Measurements from ENCODE around the gene BACH2. TPM values are rescaled to one million over a fixed set of nuclear protein-coding genes. Genes with fewer than 3 reads are reported as not detected.

BACH2 gene
- total and polyA plus RNA-seq, 2 experiments from 2014 or later, result 1.6 to 5.7 TPM

DNA sequence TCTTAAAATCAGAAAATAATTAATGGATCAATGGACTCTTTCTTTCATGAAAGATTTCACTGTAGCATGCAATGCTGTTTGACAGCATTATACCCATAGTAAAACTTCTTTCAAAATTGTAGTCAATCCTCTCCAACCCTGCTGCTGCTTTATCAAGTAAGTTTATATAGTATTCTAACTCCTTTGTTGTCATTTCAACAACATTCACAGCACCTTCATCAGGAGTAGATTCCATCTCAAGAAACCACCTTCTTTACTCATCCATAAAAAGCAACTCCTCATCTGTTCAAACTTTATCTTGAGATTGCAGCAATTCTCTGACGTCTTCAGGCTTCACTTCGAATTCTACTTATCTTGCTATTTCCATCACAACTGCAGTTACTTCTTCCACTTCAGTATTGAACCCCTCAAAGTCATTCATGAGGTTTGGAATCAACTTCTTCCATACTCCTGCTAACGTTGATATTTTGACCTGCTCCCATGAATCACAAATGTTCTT, 26.4 kb upstream of the BACH2 start:
- H3K4me1 Mint-ChIP-seq, result peaks cover 4% of the 10 kb centered on the region; the same call in 1 of the 3 replicates
- H2AFZ ChIP-seq, result no peak overlapping the region
- H3K4me2 ChIP-seq, result no peak overlapping the region
- H3K27ac Mint-ChIP-seq, result no peak overlapping the region
- H3K4me1 ChIP-seq (ENCODE audit: insufficient read depth), result no peaks in the 10 kb centered on the region
- no peak for TF ChIP-seq POLR2AphosphoS5 (IDR thresholded peaks at IDR 0.05; ENCODE audit: low read depth)
- TF ChIP-seq, protein P1, sequence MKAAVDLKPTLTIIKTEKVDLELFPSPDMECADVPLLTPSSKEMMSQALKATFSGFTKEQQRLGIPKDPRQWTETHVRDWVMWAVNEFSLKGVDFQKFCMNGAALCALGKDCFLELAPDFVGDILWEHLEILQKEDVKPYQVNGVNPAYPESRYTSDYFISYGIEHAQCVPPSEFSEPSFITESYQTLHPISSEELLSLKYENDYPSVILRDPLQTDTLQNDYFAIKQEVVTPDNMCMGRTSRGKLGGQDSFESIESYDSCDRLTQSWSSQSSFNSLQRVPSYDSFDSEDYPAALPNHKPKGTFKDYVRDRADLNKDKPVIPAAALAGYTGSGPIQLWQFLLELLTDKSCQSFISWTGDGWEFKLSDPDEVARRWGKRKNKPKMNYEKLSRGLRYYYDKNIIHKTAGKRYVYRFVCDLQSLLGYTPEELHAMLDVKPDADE (IDR thresholded peaks at IDR 0.05), result no peak
- no peak for TF ChIP-seq EZH2phosphoT487 (IDR thresholded peaks at IDR 0.05; ENCODE audit: unreplicated experiment)
- TF ChIP-seq CREB1 (CRISPR knock-in tag; IDR thresholded peaks at IDR 0.05; ENCODE audit: low read depth), result no peak
- no peak for TF ChIP-seq ZNF331 (CRISPR knock-in tag; IDR thresholded peaks at IDR 0.05; ENCODE audit: low read depth)
- no peak for TF ChIP-seq NANOG (IDR thresholded peaks at IDR 0.05; ENCODE audit: borderline replicate concordance)
- TF ChIP-seq ZNF114 (CRISPR knock-in tag; IDR thresholded peaks at IDR 0.05), result no peak
- TF ChIP-seq, protein P2, sequence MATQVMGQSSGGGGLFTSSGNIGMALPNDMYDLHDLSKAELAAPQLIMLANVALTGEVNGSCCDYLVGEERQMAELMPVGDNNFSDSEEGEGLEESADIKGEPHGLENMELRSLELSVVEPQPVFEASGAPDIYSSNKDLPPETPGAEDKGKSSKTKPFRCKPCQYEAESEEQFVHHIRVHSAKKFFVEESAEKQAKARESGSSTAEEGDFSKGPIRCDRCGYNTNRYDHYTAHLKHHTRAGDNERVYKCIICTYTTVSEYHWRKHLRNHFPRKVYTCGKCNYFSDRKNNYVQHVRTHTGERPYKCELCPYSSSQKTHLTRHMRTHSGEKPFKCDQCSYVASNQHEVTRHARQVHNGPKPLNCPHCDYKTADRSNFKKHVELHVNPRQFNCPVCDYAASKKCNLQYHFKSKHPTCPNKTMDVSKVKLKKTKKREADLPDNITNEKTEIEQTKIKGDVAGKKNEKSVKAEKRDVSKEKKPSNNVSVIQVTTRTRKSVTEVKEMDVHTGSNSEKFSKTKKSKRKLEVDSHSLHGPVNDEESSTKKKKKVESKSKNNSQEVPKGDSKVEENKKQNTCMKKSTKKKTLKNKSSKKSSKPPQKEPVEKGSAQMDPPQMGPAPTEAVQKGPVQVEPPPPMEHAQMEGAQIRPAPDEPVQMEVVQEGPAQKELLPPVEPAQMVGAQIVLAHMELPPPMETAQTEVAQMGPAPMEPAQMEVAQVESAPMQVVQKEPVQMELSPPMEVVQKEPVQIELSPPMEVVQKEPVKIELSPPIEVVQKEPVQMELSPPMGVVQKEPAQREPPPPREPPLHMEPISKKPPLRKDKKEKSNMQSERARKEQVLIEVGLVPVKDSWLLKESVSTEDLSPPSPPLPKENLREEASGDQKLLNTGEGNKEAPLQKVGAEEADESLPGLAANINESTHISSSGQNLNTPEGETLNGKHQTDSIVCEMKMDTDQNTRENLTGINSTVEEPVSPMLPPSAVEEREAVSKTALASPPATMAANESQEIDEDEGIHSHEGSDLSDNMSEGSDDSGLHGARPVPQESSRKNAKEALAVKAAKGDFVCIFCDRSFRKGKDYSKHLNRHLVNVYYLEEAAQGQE (IDR thresholded peaks at IDR 0.05; ENCODE audit: unreplicated experiment), result no peak
- TF ChIP-seq, protein P3, sequence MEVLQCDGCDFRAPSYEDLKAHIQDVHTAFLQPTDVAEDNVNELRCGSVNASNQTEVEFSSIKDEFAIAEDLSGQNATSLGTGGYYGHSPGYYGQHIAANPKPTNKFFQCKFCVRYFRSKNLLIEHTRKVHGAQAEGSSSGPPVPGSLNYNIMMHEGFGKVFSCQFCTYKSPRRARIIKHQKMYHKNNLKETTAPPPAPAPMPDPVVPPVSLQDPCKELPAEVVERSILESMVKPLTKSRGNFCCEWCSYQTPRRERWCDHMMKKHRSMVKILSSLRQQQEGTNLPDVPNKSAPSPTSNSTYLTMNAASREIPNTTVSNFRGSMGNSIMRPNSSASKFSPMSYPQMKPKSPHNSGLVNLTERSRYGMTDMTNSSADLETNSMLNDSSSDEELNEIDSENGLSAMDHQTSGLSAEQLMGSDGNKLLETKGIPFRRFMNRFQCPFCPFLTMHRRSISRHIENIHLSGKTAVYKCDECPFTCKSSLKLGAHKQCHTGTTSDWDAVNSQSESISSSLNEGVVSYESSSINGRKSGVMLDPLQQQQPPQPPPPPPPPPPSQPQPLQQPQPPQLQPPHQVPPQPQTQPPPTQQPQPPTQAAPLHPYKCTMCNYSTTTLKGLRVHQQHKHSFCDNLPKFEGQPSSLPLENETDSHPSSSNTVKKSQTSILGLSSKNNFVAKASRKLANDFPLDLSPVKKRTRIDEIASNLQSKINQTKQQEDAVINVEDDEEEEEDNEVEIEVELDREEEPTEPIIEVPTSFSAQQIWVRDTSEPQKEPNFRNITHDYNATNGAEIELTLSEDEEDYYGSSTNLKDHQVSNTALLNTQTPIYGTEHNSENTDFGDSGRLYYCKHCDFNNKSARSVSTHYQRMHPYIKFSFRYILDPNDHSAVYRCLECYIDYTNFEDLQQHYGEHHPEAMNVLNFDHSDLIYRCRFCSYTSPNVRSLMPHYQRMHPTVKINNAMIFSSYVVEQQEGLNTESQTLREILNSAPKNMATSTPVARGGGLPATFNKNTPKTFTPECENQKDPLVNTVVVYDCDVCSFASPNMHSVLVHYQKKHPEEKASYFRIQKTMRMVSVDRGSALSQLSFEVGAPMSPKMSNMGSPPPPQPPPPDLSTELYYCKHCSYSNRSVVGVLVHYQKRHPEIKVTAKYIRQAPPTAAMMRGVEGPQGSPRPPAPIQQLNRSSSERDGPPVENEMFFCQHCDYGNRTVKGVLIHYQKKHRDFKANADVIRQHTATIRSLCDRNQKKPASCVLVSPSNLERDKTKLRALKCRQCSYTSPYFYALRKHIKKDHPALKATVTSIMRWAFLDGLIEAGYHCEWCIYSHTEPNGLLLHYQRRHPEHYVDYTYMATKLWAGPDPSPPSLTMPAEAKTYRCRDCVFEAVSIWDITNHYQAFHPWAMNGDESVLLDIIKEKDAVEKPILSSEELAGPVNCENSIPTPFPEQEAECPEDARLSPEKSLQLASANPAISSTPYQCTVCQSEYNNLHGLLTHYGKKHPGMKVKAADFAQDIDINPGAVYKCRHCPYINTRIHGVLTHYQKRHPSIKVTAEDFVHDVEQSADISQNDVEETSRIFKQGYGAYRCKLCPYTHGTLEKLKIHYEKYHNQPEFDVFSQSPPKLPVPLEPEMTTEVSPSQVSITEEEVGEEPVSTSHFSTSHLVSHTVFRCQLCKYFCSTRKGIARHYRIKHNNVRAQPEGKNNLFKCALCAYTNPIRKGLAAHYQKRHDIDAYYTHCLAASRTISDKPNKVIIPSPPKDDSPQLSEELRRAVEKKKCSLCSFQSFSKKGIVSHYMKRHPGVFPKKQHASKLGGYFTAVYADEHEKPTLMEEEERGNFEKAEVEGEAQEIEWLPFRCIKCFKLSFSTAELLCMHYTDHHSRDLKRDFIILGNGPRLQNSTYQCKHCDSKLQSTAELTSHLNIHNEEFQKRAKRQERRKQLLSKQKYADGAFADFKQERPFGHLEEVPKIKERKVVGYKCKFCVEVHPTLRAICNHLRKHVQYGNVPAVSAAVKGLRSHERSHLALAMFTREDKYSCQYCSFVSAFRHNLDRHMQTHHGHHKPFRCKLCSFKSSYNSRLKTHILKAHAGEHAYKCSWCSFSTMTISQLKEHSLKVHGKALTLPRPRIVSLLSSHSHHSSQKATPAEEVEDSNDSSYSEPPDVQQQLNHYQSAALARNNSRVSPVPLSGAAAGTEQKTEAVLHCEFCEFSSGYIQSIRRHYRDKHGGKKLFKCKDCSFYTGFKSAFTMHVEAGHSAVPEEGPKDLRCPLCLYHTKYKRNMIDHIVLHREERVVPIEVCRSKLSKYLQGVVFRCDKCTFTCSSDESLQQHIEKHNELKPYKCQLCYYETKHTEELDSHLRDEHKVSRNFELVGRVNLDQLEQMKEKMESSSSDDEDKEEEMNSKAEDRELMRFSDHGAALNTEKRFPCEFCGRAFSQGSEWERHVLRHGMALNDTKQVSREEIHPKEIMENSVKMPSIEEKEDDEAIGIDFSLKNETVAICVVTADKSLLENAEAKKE (CRISPR knock-in tag; IDR thresholded peaks at IDR 0.05), result no peak
- no peak for TF ChIP-seq JUNB (IDR thresholded peaks at IDR 0.05; ENCODE audit: unreplicated experiment)
- TF ChIP-seq, protein P4, sequence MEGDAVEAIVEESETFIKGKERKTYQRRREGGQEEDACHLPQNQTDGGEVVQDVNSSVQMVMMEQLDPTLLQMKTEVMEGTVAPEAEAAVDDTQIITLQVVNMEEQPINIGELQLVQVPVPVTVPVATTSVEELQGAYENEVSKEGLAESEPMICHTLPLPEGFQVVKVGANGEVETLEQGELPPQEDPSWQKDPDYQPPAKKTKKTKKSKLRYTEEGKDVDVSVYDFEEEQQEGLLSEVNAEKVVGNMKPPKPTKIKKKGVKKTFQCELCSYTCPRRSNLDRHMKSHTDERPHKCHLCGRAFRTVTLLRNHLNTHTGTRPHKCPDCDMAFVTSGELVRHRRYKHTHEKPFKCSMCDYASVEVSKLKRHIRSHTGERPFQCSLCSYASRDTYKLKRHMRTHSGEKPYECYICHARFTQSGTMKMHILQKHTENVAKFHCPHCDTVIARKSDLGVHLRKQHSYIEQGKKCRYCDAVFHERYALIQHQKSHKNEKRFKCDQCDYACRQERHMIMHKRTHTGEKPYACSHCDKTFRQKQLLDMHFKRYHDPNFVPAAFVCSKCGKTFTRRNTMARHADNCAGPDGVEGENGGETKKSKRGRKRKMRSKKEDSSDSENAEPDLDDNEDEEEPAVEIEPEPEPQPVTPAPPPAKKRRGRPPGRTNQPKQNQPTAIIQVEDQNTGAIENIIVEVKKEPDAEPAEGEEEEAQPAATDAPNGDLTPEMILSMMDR (conservative IDR thresholded peaks at IDR 0.05; ENCODE audit: low read depth in 2 of 2), result no peak
- no peak for TF ChIP-seq STAT1 (IDR thresholded peaks at IDR 0.05; ENCODE audit: unreplicated experiment)
- no peak for TF ChIP-seq EZH2 (IDR thresholded peaks at IDR 0.05; ENCODE audit: low read depth, unreplicated experiment)
- H3F3A ChIP-seq (replicated peaks; ENCODE audit: low read depth), result no peaks in the 10 kb centered on the region
- no peak for ATAC-seq
- H3K27me3 ChIP-seq (ENCODE audit: insufficient read depth), result no peaks in the 10 kb centered on the region
- no peak overlapping the region for H3K4me3 ChIP-seq
- no peaks in the 10 kb centered on the region for H3K9me2 ChIP-seq (ENCODE audit: insufficient read depth)
- no peaks in the 10 kb centered on the region for H3K36me3 ChIP-seq (ENCODE audit: insufficient read depth)
- no peak overlapping the region for H3K4me3 Mint-ChIP-seq
- no peaks in the 10 kb centered on the region for H3K36me3 Mint-ChIP-seq (ENCODE audit: low read depth)
- no peaks in the 10 kb centered on the region for H3K79me2 ChIP-seq (replicated peaks; ENCODE audit: insufficient read depth)
- no peak for DNase-seq (ENCODE audit: low spot score)
- no peaks in the 10 kb centered on the region for H4K20me1 ChIP-seq (replicated peaks; ENCODE audit: insufficient read depth)
- no peaks in the 10 kb centered on the region for H3K9me3 Mint-ChIP-seq
- H3K27ac ChIP-seq (ENCODE audit: low read depth), result no peak overlapping the region
- H3K27me3 Mint-ChIP-seq (ENCODE audit: insufficient read depth, low read depth, poor library complexity), result no peaks in the 10 kb centered on the region

Measured in GM23338 (cell line).